ENCODE results near the gene PARVA. TPM values are rescaled to one million over a fixed set of nuclear protein-coding genes. Genes with fewer than 3 reads are reported as not detected.

The PARVA gene
- total and polyA plus RNA-seq, 4 donors, result 3.1 to 11.7 (median 11.2) TPM

- H3K27me3 ChIP-seq (ENCODE audit: control insufficient read depth in 4 of 4, insufficient read depth in 4 of 4, low read length in 3 of 4), result no peaks in the 10 kb centered on the region
- no peaks in the 10 kb centered on the region for H3K9me3 ChIP-seq (ENCODE audit: control insufficient read depth in 4 of 4, low read length in 3 of 4)
- TF ChIP-seq TAF1 (conservative IDR thresholded peaks at IDR 0.05) (no peak), HNF4A (conservative IDR thresholded peaks at IDR 0.05) (no peak), MAX (IDR thresholded peaks at IDR 0.05) (no peak), ATF3 (IDR thresholded peaks at IDR 0.05) (no peak), RAD21 (IDR thresholded peaks at IDR 0.05) (no peak), CTCF (IDR thresholded peaks at IDR 0.05; ENCODE audit: low read depth, low read length, missing input control) (no peak), EGR1 (IDR thresholded peaks at IDR 0.05; ENCODE audit: low read depth in 2 of 2) (no peak), FOXA1 (IDR thresholded peaks at IDR 0.05) (no peak), SP1 (IDR thresholded peaks at IDR 0.05) (no peak), RXRA (IDR thresholded peaks at IDR 0.05) (no peak), ZBTB33 (IDR thresholded peaks at IDR 0.05) (no peak), JUND (IDR thresholded peaks at IDR 0.05) (no peak), YY1 (IDR thresholded peaks at IDR 0.05) (no peak), NR2F2 (IDR thresholded peaks at IDR 0.05) (no peak), GABPA (IDR thresholded peaks at IDR 0.05 in 1 of 2, conservative IDR thresholded peaks at IDR 0.05 in 1 of 2) (no peak), REST (IDR thresholded peaks at IDR 0.05) (no peak), FOXA2 (IDR thresholded peaks at IDR 0.05) (no peak), HNF4G (IDR thresholded peaks at IDR 0.05) (no peak)
- H3K36me3 ChIP-seq (ENCODE audit: control insufficient read depth in 4 of 4, insufficient read depth in 3 of 4, low read depth in 1 of 4, low read length in 3 of 4), result peaks cover 0 to 5% (median 1%) of the 10 kb centered on the region in 4 donors
- H3K9ac ChIP-seq (ENCODE audit: low read depth in 1 of 2, low read length in 2 of 2), result no peak overlapping the region
- WGBS, result 96% methylated on average over 4 of the region's 4 CpGs
- no peak for DNase-seq (ENCODE audit: low spot score)
- H3K27ac ChIP-seq (ENCODE audit: low read depth in 1 of 2, low read length in 2 of 2), result no peak overlapping the region
- H3K4me1 ChIP-seq (ENCODE audit: control insufficient read depth in 4 of 4, insufficient read depth in 4 of 4, low read length in 3 of 4), result no peaks in the 10 kb centered on the region
- H3K4me3 ChIP-seq (ENCODE audit: low read depth in 1 of 3, low read length in 3 of 3), result no peak overlapping the region
Measured at GRCh38 chr11:12517306-12517705, 139.9 kb downstream of the PARVA start.

Measured in liver (tissue), 9 donors.